ENCODE data around the gene FOCAD. TPM values are rescaled to one million over a fixed set of nuclear protein-coding genes. Genes with fewer than 3 reads are reported as not detected.

The FOCAD gene
- total RNA-seq, 1 donor, result 80.3 TPM

DNA sequence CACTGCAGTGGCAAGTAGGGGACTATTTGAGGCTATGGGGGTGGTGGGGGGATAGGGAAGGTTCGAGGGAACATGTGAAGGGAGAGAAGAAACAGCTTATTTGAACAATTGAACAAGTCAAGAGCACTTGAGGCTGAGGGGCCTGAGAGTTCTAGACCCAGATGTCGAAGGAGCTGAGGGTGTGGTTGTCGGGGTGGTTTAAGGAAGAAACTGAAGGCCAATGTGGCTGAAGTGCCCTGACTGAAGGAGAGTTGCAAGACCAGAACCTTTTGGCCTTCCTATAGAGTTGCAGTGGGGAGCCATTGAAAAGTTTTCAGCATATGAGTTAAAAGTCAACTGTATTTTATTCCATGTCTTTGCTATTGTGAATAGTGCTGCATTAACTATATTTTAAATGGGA is 19.1 kb downstream of the FOCAD start:
- H3K4me3 ChIP-seq (ENCODE audit: low read depth, low read length), result no peak overlapping the region
- TF ChIP-seq, protein P1, sequence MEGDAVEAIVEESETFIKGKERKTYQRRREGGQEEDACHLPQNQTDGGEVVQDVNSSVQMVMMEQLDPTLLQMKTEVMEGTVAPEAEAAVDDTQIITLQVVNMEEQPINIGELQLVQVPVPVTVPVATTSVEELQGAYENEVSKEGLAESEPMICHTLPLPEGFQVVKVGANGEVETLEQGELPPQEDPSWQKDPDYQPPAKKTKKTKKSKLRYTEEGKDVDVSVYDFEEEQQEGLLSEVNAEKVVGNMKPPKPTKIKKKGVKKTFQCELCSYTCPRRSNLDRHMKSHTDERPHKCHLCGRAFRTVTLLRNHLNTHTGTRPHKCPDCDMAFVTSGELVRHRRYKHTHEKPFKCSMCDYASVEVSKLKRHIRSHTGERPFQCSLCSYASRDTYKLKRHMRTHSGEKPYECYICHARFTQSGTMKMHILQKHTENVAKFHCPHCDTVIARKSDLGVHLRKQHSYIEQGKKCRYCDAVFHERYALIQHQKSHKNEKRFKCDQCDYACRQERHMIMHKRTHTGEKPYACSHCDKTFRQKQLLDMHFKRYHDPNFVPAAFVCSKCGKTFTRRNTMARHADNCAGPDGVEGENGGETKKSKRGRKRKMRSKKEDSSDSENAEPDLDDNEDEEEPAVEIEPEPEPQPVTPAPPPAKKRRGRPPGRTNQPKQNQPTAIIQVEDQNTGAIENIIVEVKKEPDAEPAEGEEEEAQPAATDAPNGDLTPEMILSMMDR (IDR thresholded peaks at IDR 0.05; ENCODE audit: insufficient read depth, low read length), result no peak
- DNase-seq (ENCODE audit: low read depth), result no peak

- TF ChIP-seq, protein P1 (IDR thresholded peaks at IDR 0.05; ENCODE audit: insufficient read depth, low read length), result no peak
- H3K4me3 ChIP-seq (ENCODE audit: low read depth, low read length), result no peak overlapping the region
- no peak for DNase-seq (ENCODE audit: low read depth)
Measured at GRCh38 chr9:20707708-20708107, 23.6 kb downstream of the FOCAD start.

- no peak for DNase-seq (ENCODE audit: low read depth)
- H3K4me3 ChIP-seq (ENCODE audit: low read depth, low read length), result no peak overlapping the region
- TF ChIP-seq, protein P1 (IDR thresholded peaks at IDR 0.05; ENCODE audit: insufficient read depth, low read length), result no peak
Measured at GRCh38 chr9:20713172-20713571, 29.1 kb downstream of the FOCAD start.

DNA sequence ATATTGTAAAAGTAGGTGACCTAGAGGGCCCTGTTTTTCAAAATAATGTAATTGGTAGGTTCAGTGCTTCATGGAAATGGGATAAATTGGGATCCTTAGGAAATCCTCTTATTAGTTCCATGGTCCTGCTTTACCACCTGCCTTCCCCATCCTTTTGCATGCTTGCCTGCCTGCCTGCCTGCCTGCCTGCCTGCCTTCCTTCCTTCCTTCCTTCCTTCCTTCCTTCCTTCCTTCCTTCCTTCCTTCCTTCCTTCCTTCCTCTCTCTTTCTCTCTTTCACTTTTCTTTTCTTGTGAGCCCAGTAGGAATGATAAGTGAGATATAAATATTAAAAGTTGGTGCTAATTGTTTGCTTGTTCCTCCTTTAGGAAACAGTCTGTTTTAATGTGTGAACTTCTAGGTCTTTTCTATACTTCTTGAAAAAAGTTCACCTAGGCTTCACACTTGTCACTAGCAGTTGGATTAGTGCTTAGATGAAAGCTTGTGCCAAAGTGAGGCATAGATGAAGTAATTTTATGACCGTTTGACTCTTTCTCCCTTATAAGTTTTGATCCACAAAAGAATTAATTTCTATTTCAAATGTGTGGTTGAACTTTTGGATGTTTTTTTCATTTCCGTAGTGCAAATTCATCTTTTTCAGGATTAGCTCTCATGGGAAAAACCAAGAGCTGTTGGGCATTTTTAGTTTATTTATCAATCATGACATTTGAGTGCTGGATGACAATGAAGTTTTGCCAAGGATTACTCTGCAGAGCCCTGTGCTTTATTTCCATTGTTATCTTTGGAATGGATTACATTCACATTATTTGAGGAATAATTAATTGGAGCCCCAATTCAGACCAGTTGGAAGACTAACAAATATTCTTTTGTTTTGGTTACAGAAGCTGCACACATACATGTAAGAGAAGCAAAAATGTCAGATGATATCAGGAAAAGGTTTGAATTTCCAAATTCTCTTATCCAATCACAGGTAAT is 30.7 kb downstream of the FOCAD start:
- no peak for DNase-seq (ENCODE audit: low read depth)
- no peak overlapping the region for H3K4me3 ChIP-seq (ENCODE audit: low read depth, low read length)
- TF ChIP-seq, protein P1 (IDR thresholded peaks at IDR 0.05; ENCODE audit: insufficient read depth, low read length), result no peak

DNA sequence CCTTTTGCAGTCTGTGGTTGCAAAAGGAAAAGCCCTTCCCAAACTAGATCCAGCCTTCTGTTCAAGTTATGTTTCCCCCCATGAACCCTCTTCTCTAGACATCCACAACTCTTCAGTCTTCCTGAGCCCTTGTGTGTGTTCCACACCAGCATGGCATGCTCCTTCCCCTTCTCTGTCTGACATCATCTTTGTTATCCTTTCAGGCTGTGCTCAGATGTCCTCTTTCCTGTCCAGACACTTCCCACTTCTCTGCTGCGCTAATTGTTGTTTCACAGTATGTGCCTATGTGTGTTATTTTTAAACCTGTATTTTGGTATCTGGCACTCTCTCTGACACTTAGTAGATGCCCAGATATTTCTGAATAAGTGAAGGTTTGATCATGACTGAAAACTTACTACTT is 38.2 kb downstream of the FOCAD start:
- TF ChIP-seq, protein P1 (IDR thresholded peaks at IDR 0.05; ENCODE audit: insufficient read depth, low read length), result no peak
- DNase-seq (ENCODE audit: low read depth), result no peak
- H3K4me3 ChIP-seq (ENCODE audit: low read depth, low read length), result no peak overlapping the region

DNA sequence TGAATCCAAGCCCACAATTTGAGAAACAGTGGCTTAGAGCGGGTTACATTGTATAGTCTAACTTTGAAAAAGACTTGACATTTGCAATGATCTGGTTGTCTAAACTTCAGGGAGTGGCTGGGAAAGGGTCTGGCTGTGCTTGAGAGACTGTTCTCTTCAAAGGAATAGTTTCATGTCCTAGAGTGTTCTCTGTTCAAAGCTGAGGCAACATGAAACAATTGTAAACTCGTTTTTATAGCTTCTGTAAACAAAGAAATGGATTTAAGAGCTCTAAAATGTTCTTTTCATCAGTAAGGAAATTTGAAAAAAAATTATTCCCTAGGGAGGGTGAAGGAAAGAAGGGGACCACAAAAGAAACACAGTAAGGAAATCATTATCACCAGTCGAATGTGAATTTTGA is 41.6 kb downstream of the FOCAD start:
- TF ChIP-seq, protein P1 (IDR thresholded peaks at IDR 0.05; ENCODE audit: insufficient read depth, low read length), result no peak
- no peak for DNase-seq (ENCODE audit: low read depth)
- H3K4me3 ChIP-seq (ENCODE audit: low read depth, low read length), result no peak overlapping the region

Measured in fibroblast of the aortic adventitia (primary cell).